NCI-H460 (cell line): ENCODE data around the gene OR2A42. TPM values are rescaled to one million over a fixed set of nuclear protein-coding genes. Genes with fewer than 3 reads are reported as not detected.
"Not testable (repeated sequence)": the region's sequence is repeated elsewhere in the genome, so short reads cannot be mapped to it uniquely, and the experiment has no call there.

ENCODE experiments used
- DNase-seq: peaks from one replicate; pipeline ENCODE4 v3.0.0-alpha.2; 2016; ENCODE audit warnings: low read depth; ENCODE audit errors: extremely low read depth
- total RNA-seq: library from RNA; depleted of rRNA; stranded (reverse); fragments of >200 nt; shearing (Covaris generic); gene quantifications from 2 replicates; pipeline ENCODE4 v1.2.3, GENCODE V29; 2014

OR2A42 gene
- total RNA-seq, 1 experiment from 2014 or later = not detected

DNA sequence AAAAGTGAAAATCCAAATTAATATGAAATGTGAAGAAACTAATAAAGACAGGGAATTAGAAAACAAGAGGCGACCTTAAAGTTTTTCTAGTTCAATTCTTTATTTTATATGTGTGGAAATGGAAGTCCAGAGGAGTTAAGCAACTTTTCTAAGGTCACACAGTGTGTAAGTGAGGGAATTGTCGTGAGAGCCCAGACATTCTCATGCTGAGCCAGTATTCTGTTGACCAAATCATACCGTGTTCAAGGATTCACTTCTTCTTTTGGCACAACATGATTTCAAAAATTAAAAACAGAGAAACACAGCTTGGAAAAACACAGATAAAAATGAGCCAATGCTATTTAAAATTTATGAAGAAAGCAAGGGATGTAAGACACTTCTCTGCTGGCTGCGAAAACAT lies 12.5 kb downstream of the OR2A42 start:
- DNase-seq = not testable (repeated sequence)

DNA sequence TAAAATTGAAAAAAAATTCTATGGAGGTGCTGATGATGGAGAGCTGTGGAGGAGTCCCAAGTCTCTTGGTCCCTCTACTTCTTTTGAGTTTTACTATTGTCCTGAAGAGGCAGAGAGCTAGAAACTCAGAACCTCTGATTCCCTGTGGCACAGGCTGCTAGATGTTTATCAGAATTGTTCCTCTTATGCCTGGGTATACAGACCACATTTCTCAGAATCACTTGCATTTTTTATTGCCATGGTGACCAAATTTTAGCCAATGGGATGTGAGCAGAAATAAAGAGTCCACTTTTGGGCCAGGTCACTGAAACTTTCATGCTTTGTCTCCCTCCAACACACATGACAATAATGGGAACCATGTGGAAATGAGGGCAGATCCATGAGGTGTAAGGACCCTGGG lies 15.7 kb downstream of the OR2A42 start:
- DNase-seq = not testable (repeated sequence)

DNA sequence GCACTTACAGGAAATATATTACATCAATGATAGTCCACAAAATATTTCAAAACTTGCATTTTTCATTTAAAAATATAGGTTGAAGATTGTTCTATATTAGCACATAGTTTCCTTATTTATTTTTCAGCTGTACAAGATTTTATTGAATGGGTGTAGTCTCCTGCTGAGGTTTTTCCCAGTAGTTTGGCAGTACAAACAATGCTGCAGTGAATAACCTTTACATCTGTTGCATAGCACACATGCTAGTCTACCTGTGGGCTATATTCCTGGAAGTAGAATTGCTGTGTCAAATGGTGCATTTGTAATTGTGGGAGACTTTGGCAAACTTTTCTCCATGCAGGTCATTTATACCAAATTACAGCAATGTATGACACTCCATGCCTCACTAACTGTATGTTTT lies 18.9 kb downstream of the OR2A42 start:
- not testable (repeated sequence) for DNase-seq

DNA sequence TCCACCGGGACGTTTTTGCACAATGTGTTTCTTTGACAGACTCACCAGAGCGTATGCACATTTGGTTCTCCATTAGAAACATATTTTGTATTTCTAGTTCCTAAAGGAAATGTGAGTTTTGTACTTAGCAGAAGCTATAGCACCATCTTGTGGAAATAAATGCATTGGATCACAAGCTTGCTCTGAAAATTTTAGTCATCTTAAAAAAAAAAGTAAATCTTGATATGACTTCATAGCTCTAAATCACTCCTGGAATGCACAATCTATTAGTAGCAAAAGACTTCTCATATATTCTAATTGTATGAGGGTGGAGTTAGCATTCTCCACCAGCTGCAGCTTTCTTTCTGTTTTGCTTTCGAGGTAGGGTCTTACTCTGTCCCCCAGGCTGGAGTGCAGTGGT lies 20.3 kb downstream of the OR2A42 start:
- not testable (repeated sequence) for DNase-seq

DNA sequence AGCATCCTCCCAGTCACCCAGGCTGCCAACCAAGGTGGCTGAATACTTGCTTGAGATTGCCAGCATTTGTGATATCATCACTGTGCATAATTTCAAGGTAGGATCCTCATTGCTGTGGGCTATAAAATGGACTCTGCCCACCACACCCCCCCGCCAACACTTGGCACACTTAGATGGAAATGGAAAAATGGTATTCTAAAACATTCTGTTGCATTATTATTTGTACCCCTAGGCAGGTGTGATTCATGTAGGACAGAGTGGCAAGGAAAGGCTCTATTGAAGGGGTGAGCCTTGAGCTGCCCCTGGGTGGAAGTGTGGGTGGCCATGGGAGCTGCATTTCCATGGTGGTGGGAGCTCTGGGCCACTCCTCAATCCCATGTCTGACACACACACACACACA lies 20.8 kb downstream of the OR2A42 start:
- not testable (repeated sequence) for DNase-seq

DNA sequence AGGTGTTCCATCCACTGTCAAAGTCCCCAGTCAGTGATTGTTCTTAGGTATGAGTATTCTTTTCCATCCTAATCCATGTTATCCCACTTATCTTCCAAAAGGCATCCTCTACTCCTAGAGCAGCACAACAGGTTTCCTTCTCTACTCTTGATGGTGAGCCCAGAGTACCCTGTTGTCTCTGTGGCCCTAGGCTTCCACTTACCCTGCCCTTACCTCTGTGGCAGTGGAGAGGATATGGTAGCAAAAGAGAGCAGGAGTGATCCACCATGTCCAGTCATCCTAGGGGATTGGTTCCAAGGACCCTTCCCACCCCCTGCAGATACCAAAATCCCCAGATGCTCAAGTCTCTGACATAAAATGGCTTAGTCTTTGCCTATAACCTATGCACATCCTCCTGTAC lies 22.2 kb downstream of the OR2A42 start:
- not testable (repeated sequence) for DNase-seq

DNA sequence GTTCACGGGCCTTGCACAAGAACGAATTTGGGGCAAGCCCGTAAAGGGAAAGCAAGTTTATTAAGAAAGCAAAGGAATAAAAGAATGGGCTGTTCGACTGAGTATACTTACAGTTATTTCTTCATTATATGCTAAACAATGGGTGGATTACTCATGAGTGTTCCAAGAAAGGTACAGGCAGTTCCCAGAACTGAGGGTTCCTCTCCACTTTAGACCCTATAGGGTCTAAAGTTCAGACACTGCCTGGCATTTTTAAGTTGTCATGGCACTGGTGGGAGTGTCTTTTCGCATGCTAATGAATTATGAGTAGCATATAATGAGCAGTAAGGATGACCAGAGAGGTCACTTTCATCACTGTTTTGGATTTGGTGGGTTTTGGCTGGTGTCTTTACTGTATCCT lies 34.1 kb downstream of the OR2A42 start:
- not testable (repeated sequence) for DNase-seq

DNA sequence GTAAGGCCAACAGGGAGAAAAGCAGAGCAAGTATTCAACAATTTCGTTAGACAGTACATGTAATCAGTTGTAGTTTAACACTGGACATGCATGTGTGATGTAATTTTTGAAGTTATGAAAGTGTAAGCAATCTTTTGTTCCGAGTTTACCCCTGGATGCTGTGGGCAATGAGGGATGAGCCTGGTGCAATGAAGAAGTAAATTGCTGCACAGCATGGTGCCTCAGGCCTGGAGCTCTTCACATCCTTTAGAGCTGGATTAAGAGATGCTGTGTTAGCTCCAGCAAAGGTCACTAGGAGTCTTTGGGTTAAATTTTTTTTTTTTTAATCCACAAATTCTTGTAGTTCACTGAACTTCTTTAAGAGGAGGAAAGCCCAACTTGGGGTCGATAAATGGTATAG lies 36.3 kb downstream of the OR2A42 start:
- DNase-seq = not testable (repeated sequence)

DNA sequence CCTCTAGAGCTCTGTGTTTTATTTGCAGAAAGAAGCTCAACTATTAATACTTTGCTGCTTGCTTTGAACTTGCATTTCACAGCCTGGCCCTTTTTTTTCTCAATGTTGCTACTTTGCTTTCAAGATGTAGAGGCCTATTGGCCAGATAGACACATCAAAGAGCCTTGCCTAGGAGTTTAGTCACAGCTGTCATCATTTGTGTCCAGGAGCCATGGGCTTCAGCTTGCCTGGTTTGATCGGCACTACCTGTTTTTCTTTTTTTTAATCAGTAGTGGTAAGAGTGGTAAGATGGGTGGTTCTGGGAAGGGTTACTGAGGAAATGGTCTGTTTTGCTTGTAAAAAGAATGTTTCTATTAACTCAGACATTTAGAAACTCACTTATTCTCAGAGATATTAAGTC lies 37.4 kb downstream of the OR2A42 start:
- DNase-seq = not testable (repeated sequence)

DNA sequence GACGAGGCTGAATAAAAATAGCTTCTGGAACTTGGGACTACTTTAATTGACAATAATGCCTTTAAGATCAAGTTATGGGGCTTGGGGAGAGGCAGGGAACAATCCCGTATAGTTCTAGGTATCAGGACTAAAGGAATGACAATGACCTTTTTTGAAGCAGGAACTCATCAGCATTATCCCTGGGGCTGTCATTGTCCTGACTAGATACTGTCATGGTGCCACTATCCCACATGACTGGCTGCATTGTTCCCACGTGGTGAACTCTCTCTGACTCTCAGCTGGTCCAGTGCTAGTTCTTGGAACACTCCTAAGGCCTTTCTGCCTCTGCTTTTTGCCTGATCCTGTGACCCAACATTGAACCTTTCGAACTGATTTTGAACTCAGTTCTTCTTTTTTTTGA lies 40.5 kb downstream of the OR2A42 start:
- DNase-seq = not testable (repeated sequence)

DNA sequence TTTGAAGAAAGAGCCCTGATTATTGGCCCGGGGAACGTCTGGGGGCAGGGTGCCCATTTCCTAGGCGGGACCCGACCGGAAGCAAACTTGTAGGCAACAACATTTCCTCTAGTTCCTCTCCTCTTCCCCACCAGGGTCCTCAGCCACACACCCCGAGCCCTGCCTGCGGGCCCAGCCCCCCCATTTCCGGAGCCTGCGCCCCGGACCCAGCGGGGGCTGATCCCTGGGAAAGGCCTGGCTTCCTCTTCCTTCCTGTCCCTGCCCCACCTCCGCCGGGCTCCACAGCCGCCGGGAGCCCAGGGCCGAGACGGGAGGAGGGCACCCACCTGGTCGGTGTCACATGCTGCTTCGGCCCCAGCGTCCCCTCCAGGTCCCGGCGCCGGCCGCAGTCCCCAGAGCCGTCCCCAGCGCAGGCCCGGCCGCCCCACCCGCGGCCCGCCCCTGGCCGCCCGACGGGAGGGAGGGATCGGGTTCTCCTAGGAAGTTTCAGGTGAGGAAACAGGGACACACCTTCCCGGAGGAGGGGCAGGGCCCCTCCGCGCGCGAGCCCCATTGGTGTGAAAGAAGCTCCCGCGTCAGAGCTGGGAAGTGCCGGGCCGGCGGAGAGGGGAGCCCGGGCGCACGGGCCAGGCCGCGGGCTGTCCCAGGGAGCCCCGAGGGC lies 44.1 kb downstream of the OR2A42 start, which contains the start of gene ARHGEF35:
TSS of gene ARHGEF35 (minus strand) at position 622 of the 661 bp plus-strand sequence. CDS start 7,450 bp downstream, outside the sequence.
- not testable (repeated sequence) for DNase-seq

DNA sequence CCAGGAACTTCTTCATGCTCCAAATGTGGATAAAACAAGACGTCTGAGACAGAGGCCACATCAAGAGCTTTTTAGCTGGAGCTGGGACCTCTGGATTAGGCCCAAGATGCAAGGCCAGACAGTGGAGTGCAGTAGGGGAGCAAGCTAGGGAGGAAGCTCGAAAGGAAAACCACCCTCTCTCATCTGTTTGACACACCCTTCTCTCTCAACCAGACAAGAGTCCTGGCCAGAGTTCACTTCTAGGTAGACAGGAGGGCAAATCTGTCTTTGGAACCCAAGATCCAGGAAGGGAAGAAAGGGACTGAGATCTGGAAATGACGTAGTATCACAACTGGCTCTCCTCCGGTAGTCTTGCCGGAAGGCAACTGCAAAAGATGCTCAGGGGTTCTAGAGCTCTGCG lies 45.0 kb downstream of the OR2A42 start:
- DNase-seq = not testable (repeated sequence)

DNA sequence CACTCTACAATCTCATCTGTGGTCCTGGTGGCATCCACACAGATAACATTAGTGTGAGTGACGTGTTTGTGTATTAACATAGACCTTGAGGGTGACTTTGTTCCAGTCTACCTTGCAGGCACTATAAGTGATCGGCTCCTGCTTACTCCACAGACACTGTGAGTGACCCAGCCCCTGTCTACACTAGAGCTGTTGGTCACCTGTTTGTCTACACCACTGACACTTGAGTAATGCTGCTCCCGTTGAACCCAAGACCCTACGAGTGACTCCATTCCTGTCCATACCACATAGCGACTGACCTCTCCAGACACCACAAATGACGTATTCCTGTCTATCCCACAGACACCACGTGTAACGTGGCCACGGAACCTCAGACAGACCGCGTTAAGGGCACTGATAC lies 45.6 kb downstream of the OR2A42 start:
- DNase-seq = not testable (repeated sequence)

DNA sequence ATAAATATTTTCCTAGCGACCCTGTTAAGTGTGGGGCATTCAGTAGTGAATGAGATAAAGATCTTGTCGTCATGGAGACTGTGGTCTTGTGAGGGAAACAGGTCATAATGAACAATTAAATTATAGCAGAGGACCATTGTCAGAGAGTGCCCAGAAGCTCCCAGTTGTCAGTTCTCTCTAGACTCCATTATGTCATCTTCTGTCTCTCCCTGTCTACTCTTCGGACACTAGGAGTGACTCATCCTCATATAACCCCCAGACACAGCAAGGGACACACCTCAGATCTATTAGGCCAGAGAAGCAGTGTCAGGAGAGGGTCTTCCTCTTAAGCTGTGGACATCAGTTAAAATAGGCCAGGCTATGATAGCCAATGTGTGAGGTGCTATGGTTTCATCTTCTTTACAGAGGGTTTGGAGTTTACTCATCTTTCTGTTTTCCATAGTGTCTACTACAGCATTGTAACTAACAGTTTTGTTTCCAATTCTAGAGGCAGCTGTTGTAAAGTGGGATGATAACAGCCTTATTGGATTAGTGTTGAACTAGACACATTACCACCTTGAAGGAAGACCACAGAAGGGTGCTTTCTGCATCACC lies 50.7 kb downstream of the OR2A42 start:
- DNase-seq = not testable (repeated sequence)

DNA sequence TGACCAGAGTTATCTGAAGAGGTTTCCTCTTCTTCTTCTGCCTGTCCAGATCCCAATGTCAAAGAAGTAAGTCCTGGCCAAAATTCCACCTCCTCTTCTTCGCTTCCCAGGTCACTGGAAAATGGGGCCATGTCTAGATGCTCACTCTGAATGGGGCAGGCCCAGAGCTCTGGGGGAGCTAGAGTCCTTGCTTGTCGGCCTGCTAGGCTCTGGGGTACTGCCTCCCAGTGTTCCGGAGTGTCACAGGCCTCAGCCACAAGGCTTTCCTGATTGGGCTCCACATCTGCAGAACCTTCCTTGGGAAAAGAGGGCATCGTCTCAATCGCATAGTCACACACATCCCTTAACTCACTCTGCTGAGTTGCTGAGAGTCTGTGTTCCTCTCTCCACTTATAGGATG lies 51.6 kb downstream of the OR2A42 start:
- not testable (repeated sequence) for DNase-seq

DNA sequence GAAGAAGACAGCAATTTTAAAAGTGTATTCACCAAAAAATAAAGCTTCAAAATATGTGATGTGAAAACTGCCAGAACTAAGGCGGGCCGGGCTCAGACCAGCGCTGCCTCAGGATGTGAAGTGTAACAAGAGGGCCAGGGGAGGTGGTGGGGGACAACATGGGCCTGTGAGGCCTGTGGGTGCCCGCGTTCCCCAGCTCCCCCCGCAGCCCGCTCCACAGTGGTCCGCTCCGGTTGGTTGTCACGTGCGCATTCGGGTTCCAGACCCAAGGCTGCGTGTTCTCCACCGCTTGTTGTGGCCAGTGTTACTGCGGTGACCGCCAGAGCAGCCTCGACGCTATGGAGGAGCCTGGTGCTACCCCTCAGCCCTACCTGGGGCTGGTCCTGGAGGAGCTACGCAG lies 56.2 kb downstream of the OR2A42 start, which contains the start of gene CTAGE4:
TSS of gene CTAGE4 (plus strand) at position 301 of the 400 bp plus-strand sequence. CDS start at position 339, 38 bp downstream.
- not testable (repeated sequence) for DNase-seq

DNA sequence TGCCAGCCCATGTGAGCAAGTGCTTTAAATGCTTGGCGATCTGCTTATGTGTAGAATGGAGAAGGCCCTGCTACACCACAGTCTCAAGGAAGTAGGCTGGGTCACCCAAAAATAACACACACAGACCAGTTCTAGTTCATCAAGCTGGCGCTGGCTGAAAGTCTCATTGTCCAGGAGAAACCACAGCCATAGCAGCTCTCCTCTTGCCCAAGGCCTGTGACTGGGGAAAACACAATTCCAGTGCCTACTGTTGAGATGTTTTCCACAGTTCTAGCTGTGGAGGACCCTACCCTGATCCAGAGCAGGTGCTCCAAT lies 60.3 kb downstream of the OR2A42 start:
- not testable (repeated sequence) for DNase-seq

DNA sequence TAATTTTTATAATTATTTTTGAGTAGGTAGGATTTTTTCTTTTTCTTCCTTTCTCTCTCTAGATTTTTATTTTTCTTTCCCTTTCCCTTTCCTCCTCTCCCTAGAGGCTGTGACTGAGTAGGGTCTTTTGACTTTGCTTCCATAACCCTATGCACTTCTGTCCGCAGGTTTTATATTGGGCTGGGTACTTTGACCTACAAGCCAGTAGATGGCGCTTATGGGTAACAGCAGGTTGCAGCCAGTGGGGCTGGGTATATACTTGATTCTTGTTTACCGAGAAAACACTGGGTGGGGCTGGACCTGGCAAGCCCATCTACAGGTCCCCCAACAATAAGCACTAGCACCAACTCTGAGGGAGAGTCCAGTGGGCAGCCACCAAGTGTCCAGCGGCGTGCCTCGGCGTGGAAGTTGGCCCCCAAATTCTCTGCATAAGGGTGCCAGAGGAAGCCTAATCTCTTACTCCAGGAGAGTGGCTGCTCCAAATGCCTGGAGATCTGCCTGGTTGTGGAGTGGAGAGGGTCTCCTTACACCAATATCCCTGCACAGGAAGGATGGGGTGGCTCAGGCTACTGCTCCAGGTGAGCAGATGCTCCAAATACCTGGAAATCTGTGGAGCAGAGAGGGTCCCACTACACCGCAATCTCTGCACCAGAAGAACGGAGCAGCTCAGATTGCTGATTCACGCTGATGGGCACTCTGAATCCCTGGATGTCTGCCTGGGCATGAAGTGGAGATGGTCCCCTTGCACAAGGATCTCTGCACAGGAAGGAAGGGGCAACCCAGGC lies 60.8 kb downstream of the OR2A42 start:
- not testable (repeated sequence) for DNase-seq
